Upper lobe of left lung (tissue), 4 donors: ENCODE measurements around the gene CXCR6.

Experiments
- CTCF ChIP-seq, 6 experiments: fragments of 450-650 bp in 4 of 6; fragments of 200-600 bp in 2 of 6; sonication (generic) in 2 of 6; IDR thresholded peaks; one replicate each; pipeline ENCODE4 v1.5.1; 2016 to 2019; ENCODE audit warnings: antibody characterized with exemption in 6 of 6
- POLR2A ChIP-seq, 4 donors: fragments of 450-650 bp; IDR thresholded peaks; one replicate each; pipeline ENCODE4 v1.5.1; 2016 to 2017; ENCODE audit warnings: antibody characterized with exemption in 4 of 4, mild to moderate bottlenecking in 2 of 4

GRCh38 chr3:45908761-45909160 lies 34.5 kb upstream of the CXCR6 start:
- no peak for TF ChIP-seq CTCF (IDR thresholded peaks at IDR 0.05)
- TF ChIP-seq POLR2A (IDR thresholded peaks at IDR 0.05): no peak
